Endothelial cell of umbilical vein (primary cell): ENCODE data around the gene CERS6. TPM values are rescaled to one million over a fixed set of nuclear protein-coding genes. Genes with fewer than 3 reads are reported as not detected.

Experiments
- BruUV-seq: library from RNA; stranded (reverse); fragments of 400-500 nt; replicated peaks from 2 replicates; lab custom pipeline; 2021; lab: Mats Ljungman, UMichigan
- CTCF ChIA-PET: fragments of 300-600, 350-600 bp; sonication (Branson Sonifier 250); formaldehyde crosslinking; loops from one replicate; lab custom pipeline; 2021; ENCODE audit warnings: antibody characterized with exemption, inconsistent platforms; lab: Charles Lee
- POLR2A ChIA-PET: fragments of 300-600, 350-600 bp; sonication (Branson Sonifier 250); formaldehyde crosslinking; loops from one replicate; lab custom pipeline; 2021; ENCODE audit warnings: antibody characterized with exemption, inconsistent platforms; lab: Charles Lee
- DNase-seq: peaks from one replicate; pipeline ENCODE4 v3.0.0-alpha.2; 2011; ENCODE audit warnings: low read depth, low spot score
- FAIRE-seq: peaks from 2 replicates; lab custom pipeline; 2011; peaks lifted over from hg19 to GRCh38; lab: Jason Lieb, UNC
- H2AFZ ChIP-seq: 2 replicates; pipeline ENCODE4 v1.6.0; 2012; ENCODE audit warnings: low read depth, low read length, control low read depth, inconsistent platforms
- H3K27ac ChIP-seq: 2 replicates; pipeline ENCODE4 v1.5.1; 2011; ENCODE audit warnings: low read depth, mild to moderate bottlenecking, control low read depth, low read length, moderate library complexity; ENCODE audit not compliant: insufficient read depth
- H3K27me3 ChIP-seq, 2 experiments: 2 replicates each; pipeline versions ENCODE4 v1.6.0 to v1.6.1; 2011; ENCODE audit warnings: low read length in 2 of 2, mixed read lengths in 1 of 2; ENCODE audit not compliant: control insufficient read depth in 2 of 2, insufficient read depth in 2 of 2
- H3K36me3 ChIP-seq, 2 experiments: 2 replicates in 1 of 2; 3 replicates in 1 of 2; pipeline ENCODE4 v1.5.1; 2011; ENCODE audit warnings: low read length in 2 of 2, mild to moderate bottlenecking in 1 of 2, moderate library complexity in 1 of 2; ENCODE audit not compliant: control insufficient read depth in 2 of 2, insufficient read depth in 2 of 2; ENCODE audit errors: extremely low read depth in 1 of 2
- H3K4me1 ChIP-seq: 3 replicates; pipeline ENCODE4 v1.5.1; 2011; ENCODE audit warnings: mild to moderate bottlenecking, low read length; ENCODE audit not compliant: control insufficient read depth, insufficient read depth; ENCODE audit errors: extremely low read depth
- H3K4me2 ChIP-seq: 2 replicates; pipeline ENCODE4 v1.6.1; 2011; ENCODE audit warnings: low read length, control low read depth, mixed read lengths; ENCODE audit not compliant: insufficient read depth
- H3K4me3 ChIP-seq, 3 experiments: fragments of 200-600 bp in 1 of 3; sonication (generic), shearing (Covaris generic) in 1 of 3; replicated peaks in 1 of 3; 2 replicates each; pipeline ENCODE4 v1.5.1; 2011 to 2016; ENCODE audit warnings: control low read depth in 3 of 3, low read length in 3 of 3, mild to moderate bottlenecking in 2 of 3, inconsistent platforms in 1 of 3, low read depth in 1 of 3, moderate library complexity in 1 of 3; ENCODE audit not compliant: insufficient read depth in 1 of 3
- H3K79me2 ChIP-seq: 2 replicates; pipeline ENCODE4 v1.6.0; 2012; ENCODE audit warnings: low read length, inconsistent platforms; ENCODE audit not compliant: control insufficient read depth, insufficient read depth
- H3K9ac ChIP-seq: replicated peaks from 2 replicates; pipeline ENCODE3; 2011; ENCODE audit warnings: low read length, control low read depth; ENCODE audit not compliant: insufficient read depth; ENCODE audit errors: extremely low read depth
- H3K9me1 ChIP-seq: replicated peaks from 3 replicates; pipeline ENCODE4 v1.6.0; 2011; ENCODE audit warnings: mild to moderate bottlenecking, low read length; ENCODE audit not compliant: control insufficient read depth, insufficient read depth; ENCODE audit errors: extremely low read depth
- H3K9me3 ChIP-seq: replicated peaks from 2 replicates; pipeline ENCODE4 v1.5.1; 2012; ENCODE audit warnings: low read length, inconsistent platforms; ENCODE audit not compliant: control insufficient read depth, insufficient read depth
- H4K20me1 ChIP-seq: replicated peaks from 2 replicates; pipeline ENCODE3; 2011; ENCODE audit warnings: mild to moderate bottlenecking, low read length; ENCODE audit not compliant: control insufficient read depth, insufficient read depth; ENCODE audit errors: extremely low read depth
- CTCF ChIP-seq, 2 donors: IDR thresholded peaks; 1 replicate in 1 of 2; 2 replicates in 1 of 2; pipeline ENCODE4 v1.5.1; 2011; ENCODE audit warnings: low read length in 2 of 2, mild to moderate bottlenecking in 2 of 2, moderate library complexity in 2 of 2, control low read depth in 1 of 2, inconsistent platforms in 1 of 2, low read depth in 1 of 2; ENCODE audit not compliant: insufficient read depth in 1 of 2; ENCODE audit errors: extremely low read depth in 1 of 2
- EZH2 ChIP-seq: IDR thresholded peaks from 2 replicates; pipeline ENCODE4 v1.6.1; 2012; ENCODE audit warnings: borderline replicate concordance, low read depth, mild to moderate bottlenecking, moderate library complexity, low read length, inconsistent platforms; ENCODE audit not compliant: severe bottlenecking
- FOS ChIP-seq: IDR thresholded peaks from 2 replicates; pipeline ENCODE4 v1.6.1; 2011; ENCODE audit warnings: mild to moderate bottlenecking, low read length, moderate library complexity, borderline replicate concordance; ENCODE audit not compliant: insufficient read depth
- GATA2 ChIP-seq: IDR thresholded peaks from 2 replicates; pipeline ENCODE4 v1.7.0; 2011; ENCODE audit warnings: low read depth, mild to moderate bottlenecking, moderate library complexity, mixed read lengths, low read length; ENCODE audit not compliant: insufficient read length, insufficient read depth
- JUN ChIP-seq: IDR thresholded peaks from 2 replicates; pipeline ENCODE4 v1.6.1; 2011; ENCODE audit warnings: borderline replicate concordance, low read depth; ENCODE audit not compliant: insufficient read length, insufficient read depth
- MYC ChIP-seq: IDR thresholded peaks from one replicate; pipeline ENCODE4 v1.6.1; 2011; ENCODE audit warnings: mild to moderate bottlenecking, low read depth, low read length
- POLR2A ChIP-seq: IDR thresholded peaks from 2 replicates; pipeline ENCODE4 v1.6.1; 2012; ENCODE audit warnings: low read depth, mild to moderate bottlenecking, control low read depth, low read length
- POLR2AphosphoS5 ChIP-seq: IDR thresholded peaks from 2 replicates; pipeline ENCODE4 v1.6.1; 2012; ENCODE audit warnings: low read depth, mild to moderate bottlenecking, control low read depth, low read length, moderate library complexity; ENCODE audit not compliant: insufficient read depth
- dilution Hi-C: fragments of 300-500 bp; cut with MboI; formaldehyde crosslinking; loops from one replicate; pipeline ENCODE4 v1.15.0; 2019; ENCODE audit warnings: low sequenced_read_pairs; ENCODE audit not compliant: extremely low pct_ligation_motif_present
- intact Hi-C: fragments of 100-400 bp; cut with micrococcal nuclease; formaldehyde crosslinking; loops from one replicate; pipeline ENCODE4 v1.10.0; 2022
- polyA plus RNA-seq, 4 experiments: library from polyadenylated mRNA; depleted of rRNA in 3 of 4; stranded (reverse) in 3 of 4; unstranded in 1 of 4; fragments of >200 nt; gene quantifications; 2 replicates each; pipeline versions ENCODE4 v1.2.1 to v1.2.3, GENCODE V29; 2011 to 2012; ENCODE audit warnings: missing spikeins in 1 of 4
- total RNA-seq: library from RNA; stranded (reverse); gene quantifications from 2 replicates; pipeline ENCODE4 v1.2.3, GENCODE V29; 2021
- TF ChIP-seq, protein P1 (sequence below): IDR thresholded peaks from 2 replicates; pipeline ENCODE4 v1.6.1; 2011; ENCODE audit not compliant: insufficient read depth, insufficient read length

CERS6 gene
- total and polyA plus RNA-seq, 2 donors (not counting 3 experiments of a cell fraction or from before 2014, with no cell fraction given) = 2.7 to 11.7 TPM

DNA sequence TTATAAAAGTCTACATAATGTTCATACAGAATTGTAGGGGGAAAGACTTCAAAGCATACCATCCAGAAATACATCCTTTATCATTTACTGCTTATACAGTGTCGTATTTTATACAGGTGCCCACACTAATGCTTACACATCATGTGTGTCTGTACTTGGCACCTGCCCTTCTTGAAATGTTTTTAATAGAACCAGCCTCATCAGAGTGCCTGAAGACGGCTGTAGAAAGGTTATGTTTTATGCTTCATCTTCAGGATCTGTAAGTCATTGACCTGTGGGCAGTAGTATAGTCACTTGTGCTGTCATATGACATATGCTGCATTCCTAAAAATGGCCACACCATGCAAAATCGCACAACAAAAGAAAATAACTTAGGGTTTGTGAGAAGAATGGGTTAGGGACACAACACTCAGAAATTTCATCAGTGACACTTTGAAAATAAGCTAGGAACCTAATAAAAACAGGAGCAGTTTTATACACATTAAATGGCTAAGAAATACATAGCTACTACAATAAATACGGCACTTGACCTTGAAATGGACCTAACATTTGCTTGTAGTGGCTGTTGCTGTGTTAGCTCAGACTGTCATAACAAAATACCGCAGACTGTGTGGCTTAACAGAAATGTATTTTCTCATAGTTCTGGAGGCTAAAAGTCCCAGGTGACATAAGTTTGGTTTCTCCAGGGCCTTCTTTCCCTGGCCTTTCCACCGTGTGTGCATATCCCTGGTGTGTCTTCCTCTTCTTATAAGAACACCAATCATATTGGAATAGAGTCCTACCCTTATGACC lies 112.6 kb downstream of the CERS6 start:
- no peak for FAIRE-seq
- dilution Hi-C loops (no loop called here), intact Hi-C loops (no loop called here)
- no TSS peak for BruUV-seq
- Histone ChIP-seq H3K4me1 (peaks cover 7% of the 10 kb centered on the region), H3K27ac (no peak overlapping the region), H3K9ac (no peak overlapping the region), H3K27me3 (no peaks in the 10 kb centered on the region), H3K9me1 (no peaks in the 10 kb centered on the region), H2AFZ (no peak overlapping the region), H3K79me2 (no peaks in the 10 kb centered on the region), H3K36me3 (no peaks in the 10 kb centered on the region), H3K4me3 (no peak overlapping the region), H4K20me1 (no peaks in the 10 kb centered on the region), H3K4me2 (no peak overlapping the region), H3K9me3 (no peaks in the 10 kb centered on the region)
- ChIA-PET CTCF (interaction anchor here (1.3 kb wide), 1 partner anchor 10 kb away, joined by 3 read pairs; no protein-coding TSS in a partner anchor), POLR2A (no interaction called here)
- TF ChIP-seq JUN = no peak
- no peak for TF ChIP-seq FOS
- TF ChIP-seq POLR2AphosphoS5 = no peak
- TF ChIP-seq, protein P1, sequence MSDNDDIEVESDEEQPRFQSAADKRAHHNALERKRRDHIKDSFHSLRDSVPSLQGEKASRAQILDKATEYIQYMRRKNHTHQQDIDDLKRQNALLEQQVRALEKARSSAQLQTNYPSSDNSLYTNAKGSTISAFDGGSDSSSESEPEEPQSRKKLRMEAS = no peak
- TF ChIP-seq POLR2A = no peak
- TF ChIP-seq GATA2 = no peak
- no peak for TF ChIP-seq EZH2
- no peak for TF ChIP-seq CTCF (IDR thresholded peaks at IDR 0.05; ENCODE audit: extremely low read depth in 1 of 2, insufficient read depth in 1 of 2, low read depth in 1 of 2, low read length in 2 of 2)
- TF ChIP-seq MYC = no peak
- no peak for DNase-seq
